ENCODE measurements around the gene CRLF1. TPM values are rescaled to one million over a fixed set of nuclear protein-coding genes. Genes with fewer than 3 reads are reported as not detected.

The CRLF1 gene
- total RNA-seq, 4 donors from 2014 or later, result 27.7 to 90.8 (median 40.1) TPM

GRCh38 chr19:18611327-18612050, 4.9 kb upstream of the CRLF1 start:
- WGBS, 2 donors, result 2 to 4% methylated on average over 15 to 36 of the region's 62 CpGs
- intact Hi-C loops (cut with DNase I; ENCODE audit: low total_unique reads), result no loop called here
- TF ChIP-seq POLR2A (IDR thresholded peaks at IDR 0.05) (no peak), CTCF (IDR thresholded peaks at IDR 0.05) (no peak)
- no peak overlapping the region for H3K4me3 ChIP-seq (ENCODE audit: low read depth, poor library complexity, severe bottlenecking)
- no peak for DNase-seq (ENCODE audit: low spot score in 2 of 2)

- no peak overlapping the region for H3K4me3 ChIP-seq (ENCODE audit: low read depth, poor library complexity, severe bottlenecking)
- 10 to 17% methylated on average over 9 to 35 of the region's 45 CpGs for WGBS, 2 donors
- no peak for DNase-seq (ENCODE audit: low spot score in 2 of 2)
- intact Hi-C loops (cut with DNase I; ENCODE audit: low total_unique reads), result no loop called here
- TF ChIP-seq CTCF (IDR thresholded peaks at IDR 0.05) (no peak), POLR2A (IDR thresholded peaks at IDR 0.05) (no peak)
These were observed 4.1 kb upstream of the CRLF1 start for GRCh38 chr19:18610556-18611326.

GRCh38 chr19:18610245-18610555, 3.6 kb upstream of the CRLF1 start:
- TF ChIP-seq POLR2A (IDR thresholded peaks at IDR 0.05) (no peak), CTCF (IDR thresholded peaks at IDR 0.05) (no peak)
- no peak overlapping the region for H3K4me3 ChIP-seq (ENCODE audit: low read depth, poor library complexity, severe bottlenecking)
- 35 to 94% methylated on average over 2 to 3 of the region's 3 CpGs for WGBS, 2 donors
- intact Hi-C loops (cut with DNase I; ENCODE audit: low total_unique reads), result no loop called here
- DNase-seq (ENCODE audit: low spot score in 2 of 2), result no peak

- no peak for DNase-seq (ENCODE audit: low spot score in 2 of 2)
- 54 to 59% methylated on average over 2 of the region's 2 CpGs for WGBS, 2 donors
- intact Hi-C loops (cut with DNase I; ENCODE audit: low total_unique reads), result no loop called here
- no peak for TF ChIP-seq POLR2A (IDR thresholded peaks at IDR 0.05)
- TF ChIP-seq CTCF (IDR thresholded peaks at IDR 0.05), result no peak
- H3K4me3 ChIP-seq (ENCODE audit: low read depth, poor library complexity, severe bottlenecking), result no peak overlapping the region
These were observed 3.1 kb upstream of the CRLF1 start for GRCh38 chr19:18609717-18610051.

GRCh38 chr19:18608805-18609716, 2.5 kb upstream of the CRLF1 start:
- no peak for TF ChIP-seq POLR2A (IDR thresholded peaks at IDR 0.05)
- no peak for TF ChIP-seq CTCF (IDR thresholded peaks at IDR 0.05)
- WGBS, 2 donors, result 63 to 71% methylated on average over 9 of the region's 9 CpGs
- intact Hi-C loops (cut with DNase I; ENCODE audit: low total_unique reads), result no loop called here

More at GRCh38 chr19:18608805-18609716, 2.5 kb upstream of the CRLF1 start:
- no peak overlapping the region for H3K4me3 ChIP-seq (ENCODE audit: low read depth, poor library complexity, severe bottlenecking)
- DNase-seq (ENCODE audit: low spot score in 2 of 2), result no peak
